Testis (tissue), 3 donors: ENCODE measurements around the gene ZNF76. TPM values are rescaled to one million over a fixed set of nuclear protein-coding genes. Genes with fewer than 3 reads are reported as not detected.

Source experiments
- DNase-seq: peaks from one replicate; pipeline ENCODE4 v3.0.0-alpha.2; 2019
- H3K27ac ChIP-seq, 2 donors: fragments of 200-600 bp; sonication (generic); one replicate each; pipeline ENCODE4 v1.5.1; 2019
- H3K27me3 ChIP-seq: fragments of 200-600 bp; sonication (generic); one replicate; pipeline ENCODE4 v1.5.1; 2019
- H3K36me3 ChIP-seq: fragments of 200-600 bp; sonication (generic); one replicate; pipeline ENCODE4 v1.5.1; 2017; ENCODE audit warnings: low read depth; ENCODE audit errors: missing control alignments
- H3K4me1 ChIP-seq: fragments of 200-600 bp; sonication (generic); one replicate; pipeline ENCODE4 v1.5.1; 2019
- H3K4me3 ChIP-seq, 2 donors: fragments of 200-600 bp; sonication (generic); one replicate each; pipeline ENCODE4 v1.5.1; 2017 to 2019
- H3K9me3 ChIP-seq: fragments of 200-600 bp; sonication (generic); one replicate; pipeline ENCODE4 v1.5.1; 2017
- POLR2A ChIP-seq: fragments of 450-650 bp; IDR thresholded peaks from one replicate; pipeline ENCODE4 v1.6.1; 2017; ENCODE audit warnings: antibody characterized with exemption, mild to moderate bottlenecking, moderate library complexity
- WGBS, 2 donors: methylation state at CpG; one replicate each; pipeline ENCODE4 v1.1.5; 2018; 5-methylcytosine and 5-hydroxymethylcytosine counted together
- intact Hi-C: fragments of 100-400 bp; cut with DNase I; formaldehyde crosslinking; loops from one replicate; pipeline ENCODE4 v1.15.1; 2023; ENCODE audit warnings: low total_unique reads
- polyA plus RNA-seq: library from polyadenylated mRNA; stranded (reverse); fragments of 350-450 nt; fragmentation: Illumina TruSeq; extraction: RNeasy Lipid Tissue Mini Kit (QIAGEN cat#74804); gene quantifications from one replicate; pipeline ENCODE4 v1.2.3, GENCODE V29; 2014; ENCODE audit warnings: low read depth, low replicate concordance; ENCODE audit not compliant: insufficient read depth
- total RNA-seq, 2 donors: library from RNA; depleted of rRNA; stranded (reverse); fragments of >200 nt; gene quantifications; one replicate each; pipeline ENCODE4 v1.2.3, GENCODE V29; 2016
- TF ChIP-seq, protein P1 (sequence below), 3 experiments: fragments of 450-650 bp in 2 of 3; fragments of 200-600 bp in 1 of 3; sonication (generic) in 1 of 3; IDR thresholded peaks; one replicate each; pipeline ENCODE4 v1.5.1; 2016 to 2019; ENCODE audit warnings: antibody characterized with exemption in 3 of 3, mild to moderate bottlenecking in 2 of 3, moderate library complexity in 1 of 3

ZNF76 gene
- total and polyA plus RNA-seq, 3 donors from 2014 or later: 76.9 to 97.3 (median 81.3) TPM

DNA sequence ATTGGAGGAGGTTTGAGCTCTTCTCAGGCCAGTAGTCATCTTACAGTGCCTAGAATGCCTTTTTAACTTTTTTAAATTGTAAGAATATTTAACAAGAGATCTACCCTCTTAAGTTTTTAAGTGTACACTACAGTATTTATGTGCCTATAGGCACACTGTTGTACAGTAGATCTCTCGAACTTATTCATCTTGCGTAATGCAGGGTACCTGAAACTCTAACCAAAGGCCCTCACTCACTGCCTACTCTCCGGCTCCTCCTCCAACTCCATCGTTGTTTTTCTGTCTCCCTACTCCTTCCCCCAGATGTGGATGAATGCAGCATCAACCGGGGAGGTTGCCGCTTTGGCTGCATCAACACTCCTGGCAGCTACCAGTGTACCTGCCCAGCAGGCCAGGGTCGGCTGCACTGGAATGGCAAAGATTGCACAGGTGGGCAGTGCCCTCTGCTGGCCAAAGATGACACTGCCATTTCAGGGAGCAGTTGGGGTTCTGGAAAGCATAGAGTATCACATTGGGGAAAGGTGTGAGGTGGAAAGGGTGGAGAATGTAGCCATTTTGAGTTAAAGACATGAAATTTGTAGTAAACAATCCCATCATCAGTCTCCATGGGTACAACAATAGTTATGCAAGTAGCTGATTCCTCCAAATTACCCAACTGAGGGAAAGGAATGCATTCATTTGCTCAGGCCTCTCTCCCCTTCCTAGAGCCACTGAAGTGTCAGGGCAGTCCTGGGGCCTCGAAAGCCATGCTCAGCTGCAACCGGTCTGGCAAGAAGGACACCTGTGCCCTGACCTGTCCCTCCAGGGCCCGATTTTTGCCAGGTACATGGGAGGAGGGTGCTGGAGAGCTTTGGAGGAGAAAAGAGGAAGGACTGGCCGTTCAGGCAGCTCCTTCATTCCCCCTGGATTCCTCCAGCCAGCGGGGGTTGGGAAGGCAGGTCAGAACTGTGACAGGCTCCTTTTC lies 18.4 kb upstream of the ZNF76 start:
- DNase-seq: peak; percentile 83
- H3K9me3 ChIP-seq: no peaks in the 10 kb centered on the region
- TF ChIP-seq, protein P1, sequence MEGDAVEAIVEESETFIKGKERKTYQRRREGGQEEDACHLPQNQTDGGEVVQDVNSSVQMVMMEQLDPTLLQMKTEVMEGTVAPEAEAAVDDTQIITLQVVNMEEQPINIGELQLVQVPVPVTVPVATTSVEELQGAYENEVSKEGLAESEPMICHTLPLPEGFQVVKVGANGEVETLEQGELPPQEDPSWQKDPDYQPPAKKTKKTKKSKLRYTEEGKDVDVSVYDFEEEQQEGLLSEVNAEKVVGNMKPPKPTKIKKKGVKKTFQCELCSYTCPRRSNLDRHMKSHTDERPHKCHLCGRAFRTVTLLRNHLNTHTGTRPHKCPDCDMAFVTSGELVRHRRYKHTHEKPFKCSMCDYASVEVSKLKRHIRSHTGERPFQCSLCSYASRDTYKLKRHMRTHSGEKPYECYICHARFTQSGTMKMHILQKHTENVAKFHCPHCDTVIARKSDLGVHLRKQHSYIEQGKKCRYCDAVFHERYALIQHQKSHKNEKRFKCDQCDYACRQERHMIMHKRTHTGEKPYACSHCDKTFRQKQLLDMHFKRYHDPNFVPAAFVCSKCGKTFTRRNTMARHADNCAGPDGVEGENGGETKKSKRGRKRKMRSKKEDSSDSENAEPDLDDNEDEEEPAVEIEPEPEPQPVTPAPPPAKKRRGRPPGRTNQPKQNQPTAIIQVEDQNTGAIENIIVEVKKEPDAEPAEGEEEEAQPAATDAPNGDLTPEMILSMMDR (IDR thresholded peaks at IDR 0.05): peak; percentile 86 to 96 (median 90)
- no peak for TF ChIP-seq POLR2A
- intact Hi-C loops: loop anchor here (10.0 kb wide), 1 partner anchor 256 kb away; no protein-coding TSS in a partner anchor
- H3K36me3 ChIP-seq: no peaks in the 10 kb centered on the region
- 50 to 65% methylated on average over 11 to 12 of the region's 12 CpGs for WGBS, 2 donors
- H3K27ac ChIP-seq: no peak overlapping the region
- H3K27me3 ChIP-seq: no peaks in the 10 kb centered on the region
- H3K4me3 ChIP-seq: no peak overlapping the region
- H3K4me1 ChIP-seq: no peaks in the 10 kb centered on the region

- H3K27me3 ChIP-seq: no peaks in the 10 kb centered on the region
- H3K4me1 ChIP-seq: no peaks in the 10 kb centered on the region
- no peak overlapping the region for H3K27ac ChIP-seq
- no peak overlapping the region for H3K4me3 ChIP-seq
- intact Hi-C loops: loop anchor here (10.0 kb wide), 1 partner anchor 258 kb away; no protein-coding TSS in a partner anchor
- no peak for DNase-seq
- H3K9me3 ChIP-seq: no peaks in the 10 kb centered on the region
- no peak for TF ChIP-seq POLR2A
- TF ChIP-seq, protein P1 (IDR thresholded peaks at IDR 0.05): no peak
- WGBS, 2 donors: 85 to 100% methylated on average over 2 to 5 of the region's 5 CpGs
- H3K36me3 ChIP-seq: no peaks in the 10 kb centered on the region
These were observed 17.0 kb upstream of the ZNF76 start for GRCh38 chr6:35242486-35242885.

GRCh38 chr6:35242906-35243305 lies 16.6 kb upstream of the ZNF76 start:
- intact Hi-C loops: loop anchor here (10.0 kb wide), 1 partner anchor 258 kb away; no protein-coding TSS in a partner anchor
- Histone ChIP-seq H3K27me3 (no peaks in the 10 kb centered on the region), H3K4me1 (no peaks in the 10 kb centered on the region), H3K27ac (no peak overlapping the region), H3K9me3 (no peaks in the 10 kb centered on the region), H3K36me3 (no peaks in the 10 kb centered on the region), H3K4me3 (no peak overlapping the region)
- TF ChIP-seq POLR2A: no peak
- TF ChIP-seq, protein P1 (IDR thresholded peaks at IDR 0.05): no peak
- no peak for DNase-seq
- WGBS, 2 donors: 91 to 98% methylated on average over 8 to 13 of the region's 13 CpGs

DNA sequence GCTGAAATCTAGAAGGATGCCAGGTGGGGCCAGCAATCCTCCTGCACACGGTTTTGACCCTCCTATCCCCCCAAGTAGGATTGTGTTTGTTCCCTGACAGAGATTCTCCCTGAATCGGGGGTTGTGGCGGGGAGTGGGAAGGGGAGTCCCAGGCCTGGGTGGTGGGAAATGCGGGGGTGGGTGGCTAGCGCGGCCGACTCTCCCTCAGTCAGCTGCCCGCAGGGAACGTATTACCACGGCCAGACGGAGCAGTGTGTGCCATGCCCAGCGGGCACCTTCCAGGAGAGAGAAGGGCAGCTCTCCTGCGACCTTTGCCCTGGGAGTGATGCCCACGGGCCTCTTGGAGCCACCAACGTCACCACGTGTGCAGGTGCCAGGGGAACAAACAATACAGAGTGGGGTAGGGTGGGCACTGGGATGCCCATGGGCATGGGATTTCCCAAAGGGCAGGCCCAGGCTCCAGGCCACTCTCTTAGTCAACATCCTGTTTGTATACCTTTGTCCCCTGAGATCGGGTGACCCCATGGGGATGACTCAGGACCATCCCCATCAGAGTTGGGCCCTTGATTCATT lies 16.1 kb upstream of the ZNF76 start:
- WGBS, 2 donors: 87 to 91% methylated on average over 15 to 17 of the region's 17 CpGs
- no peak for DNase-seq
- Histone ChIP-seq H3K27ac (no peak overlapping the region), H3K4me3 (no peak overlapping the region), H3K36me3 (no peaks in the 10 kb centered on the region), H3K4me1 (peaks cover under 1% of the 10 kb centered on the region), H3K27me3 (no peaks in the 10 kb centered on the region), H3K9me3 (no peaks in the 10 kb centered on the region)
- TF ChIP-seq, protein P1 (IDR thresholded peaks at IDR 0.05): no peak
- no peak for TF ChIP-seq POLR2A
- intact Hi-C loops: loop anchor here (10.0 kb wide), 1 partner anchor 259 kb away; no protein-coding TSS in a partner anchor
